Fibroblast of mammary gland (primary cell): ENCODE data around the gene TEX26.

Experiments used
- DNase-seq: peaks from one replicate; pipeline ENCODE4 v3.0.0-alpha.2; 2010; ENCODE audit warnings: low read depth
- H3K4me3 ChIP-seq: 2 replicates; pipeline ENCODE4 v1.5.1; 2011; ENCODE audit warnings: low read depth, mild to moderate bottlenecking, low read length, moderate library complexity; ENCODE audit not compliant: control insufficient read depth
- CTCF ChIP-seq: conservative IDR thresholded peaks from 2 replicates; pipeline ENCODE4 v1.5.1; 2011; ENCODE audit warnings: low read depth, low read length, inconsistent platforms; ENCODE audit not compliant: control insufficient read depth, insufficient read depth

The TEX26 gene

GRCh38 chr13:30997697-30998096 is 65.2 kb downstream of the TEX26 start:
- H3K4me3 ChIP-seq, result no peak overlapping the region
- TF ChIP-seq CTCF, result no peak
- no peak for DNase-seq

DNA sequence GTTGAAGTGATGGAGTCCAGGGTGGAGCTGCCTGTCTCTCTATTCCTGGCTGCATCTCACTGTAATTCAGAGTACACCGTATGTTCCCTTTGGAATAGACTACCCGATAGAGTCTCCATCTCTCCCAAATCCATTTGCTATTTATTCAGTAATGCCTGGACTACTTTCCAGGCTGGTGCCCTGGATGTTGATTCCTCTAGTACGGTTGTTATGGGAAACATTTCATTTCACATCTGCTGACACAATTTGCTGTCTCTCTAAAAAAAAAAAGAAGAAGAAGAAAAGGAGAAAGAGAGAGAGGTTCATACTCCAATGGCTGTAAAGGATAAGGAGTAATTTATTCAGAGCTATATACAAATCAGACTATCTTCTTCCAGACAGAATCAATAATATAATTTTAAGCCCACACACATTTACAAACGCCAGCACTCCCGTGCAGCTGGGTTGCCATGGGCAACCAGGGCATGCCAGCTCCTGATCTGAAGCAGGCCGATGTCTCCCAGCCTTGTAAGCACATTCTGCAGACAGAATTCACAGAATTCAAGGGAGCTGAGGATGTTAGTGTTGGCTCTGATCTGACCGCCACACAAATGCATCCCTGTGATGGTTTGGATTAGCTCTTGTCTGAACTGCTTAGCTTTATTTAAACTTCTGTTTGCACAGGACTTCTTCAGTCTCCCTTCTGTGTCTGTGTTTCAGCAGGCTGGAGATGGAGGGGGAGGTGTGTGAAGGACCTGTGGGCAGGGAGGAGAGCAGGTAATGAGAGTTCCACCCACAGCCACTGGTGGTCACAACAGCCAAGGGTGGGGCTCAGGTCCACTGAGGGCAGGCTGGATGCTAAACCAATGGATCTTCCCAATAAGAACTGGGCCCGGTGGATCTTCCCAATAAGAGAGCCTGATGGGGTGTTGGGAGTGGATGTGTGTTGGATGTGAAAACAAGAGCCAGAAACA is 66.0 kb downstream of the TEX26 start:
- TF ChIP-seq CTCF, result no peak
- no peak overlapping the region for H3K4me3 ChIP-seq
- DNase-seq, result peak; percentile 29

DNA sequence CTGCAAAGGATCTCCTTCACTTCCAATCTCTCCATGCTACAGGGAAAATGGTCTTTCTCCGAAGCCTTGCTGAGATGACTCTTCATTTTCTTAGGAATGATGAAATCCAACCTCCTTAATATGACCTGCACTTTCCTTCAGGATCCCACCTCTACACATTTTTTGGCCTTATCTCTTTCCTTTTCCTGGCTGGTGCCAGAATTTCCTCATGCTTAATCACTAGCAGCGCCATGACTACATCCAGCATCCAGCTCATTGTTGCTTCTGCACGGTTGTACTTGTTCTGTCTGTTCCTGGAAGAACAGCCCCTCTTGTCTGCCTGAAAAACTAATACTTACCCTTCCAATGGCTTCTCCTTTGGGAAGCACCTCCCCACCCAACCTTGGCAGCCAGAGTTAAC is 68.4 kb downstream of the TEX26 start:
- H3K4me3 ChIP-seq, result no peak overlapping the region
- TF ChIP-seq CTCF, result no peak
- no peak for DNase-seq

DNA sequence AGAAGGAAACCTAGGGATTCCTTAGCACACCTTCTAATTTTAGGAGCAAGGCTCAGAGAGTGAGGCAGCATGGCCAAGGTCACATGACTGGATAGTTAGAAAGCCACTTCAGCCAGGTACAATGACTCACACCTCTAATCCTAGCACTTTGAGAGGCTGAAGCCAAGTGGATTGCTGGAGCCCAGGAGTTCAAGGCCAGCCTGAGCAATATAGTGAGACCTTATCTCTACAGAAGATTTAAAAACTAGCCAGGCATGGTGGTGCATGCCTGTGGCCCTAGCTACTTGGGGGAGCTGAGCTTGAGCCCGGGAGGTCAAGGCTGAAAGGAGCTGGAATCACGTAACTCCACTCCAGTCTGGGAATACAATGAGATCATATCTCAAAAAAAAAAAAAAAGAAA is 69.2 kb downstream of the TEX26 start:
- TF ChIP-seq CTCF, result no peak
- no peak overlapping the region for H3K4me3 ChIP-seq
- no peak for DNase-seq

- H3K4me3 ChIP-seq, result no peak overlapping the region
- DNase-seq, result no peak
- no peak for TF ChIP-seq CTCF
Observed at GRCh38 chr13:31005066-31005465, 72.6 kb downstream of the TEX26 start.

DNA sequence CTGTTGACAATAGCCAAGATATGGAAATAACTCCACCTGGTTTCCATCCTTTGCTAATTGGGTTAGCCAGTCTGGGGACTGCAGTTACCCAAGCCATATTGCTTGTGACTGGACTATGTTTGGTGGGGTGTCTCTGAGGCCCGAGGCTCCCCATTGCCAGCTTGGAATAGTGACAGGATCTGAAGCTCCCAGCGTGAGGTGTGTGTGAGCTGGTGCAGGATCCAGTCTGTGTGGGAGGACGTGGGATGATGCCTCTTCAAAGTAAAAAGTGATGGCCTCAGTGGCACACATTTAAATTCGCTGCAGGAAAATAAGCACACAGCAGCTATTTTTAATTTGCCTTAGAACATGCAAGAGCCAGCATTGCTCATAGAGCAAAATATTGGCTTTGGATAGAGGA is 75.0 kb downstream of the TEX26 start:
- no peak for TF ChIP-seq CTCF
- no peak overlapping the region for H3K4me3 ChIP-seq
- no peak for DNase-seq
